K562 (cell line): ENCODE data around the gene TRIM38. TPM values are rescaled to one million over a fixed set of nuclear protein-coding genes. Genes with fewer than 3 reads are reported as not detected.

Source experiments
- C11orf30 ChIP-seq: fragments of 450-650 bp; IDR thresholded peaks from 2 replicates; pipeline ENCODE4 v1.6.1; 2016; ENCODE audit warnings: low read depth, mild to moderate bottlenecking
- E2F6 ChIP-seq, 2 experiments: IDR thresholded peaks; 2 replicates each; pipeline ENCODE4 v1.6.1; 2011; ENCODE audit warnings: borderline replicate concordance in 1 of 2, control low read depth in 1 of 2, low read depth in 1 of 2, low read length in 1 of 2, mild to moderate bottlenecking in 1 of 2, mixed read lengths in 1 of 2, moderate library complexity in 1 of 2; ENCODE audit not compliant: insufficient read depth in 1 of 2, insufficient read length in 1 of 2, poor library complexity in 1 of 2, severe bottlenecking in 1 of 2; ENCODE audit errors: extremely low read depth in 1 of 2
- ESRRA ChIP-seq: fragments of 450-650 bp; IDR thresholded peaks from 2 replicates; pipeline ENCODE4 v1.6.1; 2014; ENCODE audit warnings: low read depth, mild to moderate bottlenecking, moderate library complexity, borderline replicate concordance
- ETS2 ChIP-seq: IDR thresholded peaks from 2 replicates; pipeline ENCODE4 v1.6.1; 2016; ENCODE audit warnings: borderline replicate concordance, missing genetic modification characterization, mild to moderate bottlenecking, moderate library complexity, missing compliant biosample characterization; ENCODE audit not compliant: poor library complexity, severe bottlenecking
- EWSR1 ChIP-seq: fragments of 450-650 bp; IDR thresholded peaks from 2 replicates; pipeline ENCODE4 v1.6.1; 2018; ENCODE audit warnings: borderline replicate concordance, mild to moderate bottlenecking, low read depth, moderate library complexity; ENCODE audit not compliant: partially characterized antibody
- MAFG ChIP-seq: fragments of 450-650 bp; conservative IDR thresholded peaks from 2 replicates; pipeline ENCODE4 v1.6.1; 2016; ENCODE audit warnings: missing genetic modification characterization, missing compliant biosample characterization
- MAZ ChIP-seq, 2 experiments: fragments of 450-650 bp in 1 of 2; sonication (generic) in 1 of 2; formaldehyde crosslinking; IDR thresholded peaks in 1 of 2; conservative IDR thresholded peaks in 1 of 2; 2 replicates each; pipeline versions ENCODE4 v1.4.0 to v1.5.0; 2020; ENCODE audit warnings: mild to moderate bottlenecking in 1 of 2, missing genetic modification reagents in 1 of 2
- PHB ChIP-seq: fragments of 250-450 bp; sonication (Bioruptor Pico); IDR thresholded peaks from 2 replicates; pipeline ENCODE4 v1.5.0; 2021
- PHF21A ChIP-seq: fragments of 450-650 bp; IDR thresholded peaks from 2 replicates; pipeline ENCODE4 v1.6.1; 2017; ENCODE audit warnings: low read depth, borderline replicate concordance
- POLR2H ChIP-seq: IDR thresholded peaks from 2 replicates; pipeline ENCODE4 v1.6.1; 2016; ENCODE audit warnings: missing genetic modification characterization, low read depth, mild to moderate bottlenecking, control low read depth, missing compliant biosample characterization, moderate library complexity
- SREBF1 ChIP-seq: fragments of 150-350 bp; IDR thresholded peaks from 2 replicates; pipeline ENCODE4 v1.6.1; 2014; ENCODE audit warnings: antibody characterized with exemption, low read depth, low read length, borderline replicate concordance
- ZNF217 ChIP-seq: sonication (generic); formaldehyde crosslinking; IDR thresholded peaks from 2 replicates; pipeline ENCODE4 v1.8.0; 2022; ENCODE audit warnings: mild to moderate bottlenecking, missing genetic modification reagents
- ZNF431 ChIP-seq: sonication (generic); formaldehyde crosslinking; IDR thresholded peaks from 2 replicates; pipeline ENCODE4 v1.8.0; 2022; ENCODE audit warnings: mild to moderate bottlenecking, missing genetic modification reagents
- ZNF655 ChIP-seq: fragments of 250-450 bp; sonication (Bioruptor Pico); IDR thresholded peaks from 2 replicates; pipeline ENCODE4 v1.5.0; 2021
- ZNF696 ChIP-seq: fragments of 250-450 bp; sonication (Bioruptor Pico); conservative IDR thresholded peaks from 2 replicates; pipeline ENCODE4 v1.4.0; 2020; ENCODE audit warnings: mild to moderate bottlenecking, moderate library complexity
- polyA plus RNA-seq, 8 experiments: library from polyadenylated mRNA; depleted of rRNA in 4 of 8; stranded (reverse) in 5 of 8; unstranded in 3 of 8; fragments of >200 nt; fragmentation: Nextera tagmentation in 2 of 8; fragmentation: Illumina TruSeq in 1 of 8; extraction: Ambion mirVana in 2 of 8; extraction: Trizol in 1 of 8; gene quantifications; 2 replicates each; pipeline versions ENCODE4 v1.2.1 to v1.2.3, GENCODE V29; 2011 to 2014; ENCODE audit warnings: inconsistent platforms in 1 of 8, missing spikeins in 1 of 8
- total RNA-seq, 7 experiments: library from RNA; depleted of rRNA in 6 of 7; stranded (reverse); fragments of >200 nt in 6 of 7; fragmentation: Illumina TruSeq in 2 of 7; extraction: Trizol in 2 of 7; gene quantifications; 2 replicates each; pipeline versions ENCODE4 v1.2.1 to v1.2.3, GENCODE V29; 2011 to 2021; ENCODE audit warnings: low replicate concordance in 1 of 7
- TF ChIP-seq, protein P1 (sequence below): sonication (generic); formaldehyde crosslinking; IDR thresholded peaks from 2 replicates; pipeline ENCODE4 v1.8.1; 2023; ENCODE audit warnings: mild to moderate bottlenecking, missing genetic modification reagents, moderate library complexity
- TF ChIP-seq, protein P2 (sequence below): sonication (generic); formaldehyde crosslinking; IDR thresholded peaks from 2 replicates; pipeline ENCODE4 v1.8.0; 2023; ENCODE audit warnings: missing genetic modification reagents, mild to moderate bottlenecking, borderline replicate concordance

The TRIM38 gene
- total and polyA plus RNA-seq, 9 of the 15 experiments (the other 6 are each of a cell fraction or from before 2014, with no cell fraction given), result 1.7 to 6.7 (median 6.3) TPM

GRCh38 chr6:26021350-26022131 lies 58.9 kb downstream of the TRIM38 start (continued):
- peak; percentile 76 to 87 for TF ChIP-seq E2F6 (IDR thresholded peaks at IDR 0.05; ENCODE audit: borderline replicate concordance in 1 of 2, extremely low read depth in 1 of 2, insufficient read depth in 1 of 2, insufficient read length in 1 of 2, low read depth in 1 of 2, low read length in 1 of 2, poor library complexity in 1 of 2, severe bottlenecking in 1 of 2)
- no peak for TF ChIP-seq ZNF655 (CRISPR knock-in tag)
- TF ChIP-seq ZNF696 (CRISPR knock-in tag), result no peak
- TF ChIP-seq ZNF217 (CRISPR knock-in tag), result no peak
- TF ChIP-seq ETS2 (tag), result no peak
- TF ChIP-seq MAZ (CRISPR knock-in tag; conservative IDR thresholded peaks at IDR 0.05 in 1 of 2, IDR thresholded peaks at IDR 0.05 in 1 of 2), result peak; percentile 37 to 68; a peak in 3 of 4 replicates
- TF ChIP-seq ZNF431 (CRISPR knock-in tag), result peak; percentile 57; the same call in 1 of the 2 replicates
- no peak for TF ChIP-seq C11orf30
- peak; percentile 93 for TF ChIP-seq POLR2H (tag)
- TF ChIP-seq, protein P1, sequence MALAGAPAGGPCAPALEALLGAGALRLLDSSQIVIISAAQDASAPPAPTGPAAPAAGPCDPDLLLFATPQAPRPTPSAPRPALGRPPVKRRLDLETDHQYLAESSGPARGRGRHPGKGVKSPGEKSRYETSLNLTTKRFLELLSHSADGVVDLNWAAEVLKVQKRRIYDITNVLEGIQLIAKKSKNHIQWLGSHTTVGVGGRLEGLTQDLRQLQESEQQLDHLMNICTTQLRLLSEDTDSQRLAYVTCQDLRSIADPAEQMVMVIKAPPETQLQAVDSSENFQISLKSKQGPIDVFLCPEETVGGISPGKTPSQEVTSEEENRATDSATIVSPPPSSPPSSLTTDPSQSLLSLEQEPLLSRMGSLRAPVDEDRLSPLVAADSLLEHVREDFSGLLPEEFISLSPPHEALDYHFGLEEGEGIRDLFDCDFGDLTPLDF (CRISPR knock-in tag), result peak; percentile 80; the same call in 1 of the 2 replicates
- TF ChIP-seq ESRRA, result 0 out of 2 replicates have a peak, but pooled peaks have one; percentile 30
- TF ChIP-seq, protein P2, sequence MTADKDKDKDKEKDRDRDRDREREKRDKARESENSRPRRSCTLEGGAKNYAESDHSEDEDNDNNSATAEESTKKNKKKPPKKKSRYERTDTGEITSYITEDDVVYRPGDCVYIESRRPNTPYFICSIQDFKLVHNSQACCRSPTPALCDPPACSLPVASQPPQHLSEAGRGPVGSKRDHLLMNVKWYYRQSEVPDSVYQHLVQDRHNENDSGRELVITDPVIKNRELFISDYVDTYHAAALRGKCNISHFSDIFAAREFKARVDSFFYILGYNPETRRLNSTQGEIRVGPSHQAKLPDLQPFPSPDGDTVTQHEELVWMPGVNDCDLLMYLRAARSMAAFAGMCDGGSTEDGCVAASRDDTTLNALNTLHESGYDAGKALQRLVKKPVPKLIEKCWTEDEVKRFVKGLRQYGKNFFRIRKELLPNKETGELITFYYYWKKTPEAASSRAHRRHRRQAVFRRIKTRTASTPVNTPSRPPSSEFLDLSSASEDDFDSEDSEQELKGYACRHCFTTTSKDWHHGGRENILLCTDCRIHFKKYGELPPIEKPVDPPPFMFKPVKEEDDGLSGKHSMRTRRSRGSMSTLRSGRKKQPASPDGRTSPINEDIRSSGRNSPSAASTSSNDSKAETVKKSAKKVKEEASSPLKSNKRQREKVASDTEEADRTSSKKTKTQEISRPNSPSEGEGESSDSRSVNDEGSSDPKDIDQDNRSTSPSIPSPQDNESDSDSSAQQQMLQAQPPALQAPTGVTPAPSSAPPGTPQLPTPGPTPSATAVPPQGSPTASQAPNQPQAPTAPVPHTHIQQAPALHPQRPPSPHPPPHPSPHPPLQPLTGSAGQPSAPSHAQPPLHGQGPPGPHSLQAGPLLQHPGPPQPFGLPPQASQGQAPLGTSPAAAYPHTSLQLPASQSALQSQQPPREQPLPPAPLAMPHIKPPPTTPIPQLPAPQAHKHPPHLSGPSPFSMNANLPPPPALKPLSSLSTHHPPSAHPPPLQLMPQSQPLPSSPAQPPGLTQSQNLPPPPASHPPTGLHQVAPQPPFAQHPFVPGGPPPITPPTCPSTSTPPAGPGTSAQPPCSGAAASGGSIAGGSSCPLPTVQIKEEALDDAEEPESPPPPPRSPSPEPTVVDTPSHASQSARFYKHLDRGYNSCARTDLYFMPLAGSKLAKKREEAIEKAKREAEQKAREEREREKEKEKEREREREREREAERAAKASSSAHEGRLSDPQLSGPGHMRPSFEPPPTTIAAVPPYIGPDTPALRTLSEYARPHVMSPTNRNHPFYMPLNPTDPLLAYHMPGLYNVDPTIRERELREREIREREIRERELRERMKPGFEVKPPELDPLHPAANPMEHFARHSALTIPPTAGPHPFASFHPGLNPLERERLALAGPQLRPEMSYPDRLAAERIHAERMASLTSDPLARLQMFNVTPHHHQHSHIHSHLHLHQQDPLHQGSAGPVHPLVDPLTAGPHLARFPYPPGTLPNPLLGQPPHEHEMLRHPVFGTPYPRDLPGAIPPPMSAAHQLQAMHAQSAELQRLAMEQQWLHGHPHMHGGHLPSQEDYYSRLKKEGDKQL (CRISPR knock-in tag), result peak; percentile 73; the same call in 1 of the 2 replicates
- no peak for TF ChIP-seq PHF21A
- no peak for TF ChIP-seq EWSR1
- no peak for TF ChIP-seq SREBF1
- peak; percentile 85 for TF ChIP-seq PHB
- TF ChIP-seq MAFG (tag), result no peak
